Measurements from ENCODE around the gene BRWD1. TPM values are rescaled to one million over a fixed set of nuclear protein-coding genes. Genes with fewer than 3 reads are reported as not detected.

Gene BRWD1
- total and polyA plus RNA-seq, 9 donors: 21.9 to 49.0 (median 29.6) TPM

- no peak overlapping the region for H3K4me3 ChIP-seq (ENCODE audit: low read length)
- H3K9me3 ChIP-seq (replicated peaks; ENCODE audit: control insufficient read depth, low read depth, low read length): no peaks in the 10 kb centered on the region
- H3K27ac ChIP-seq (ENCODE audit: low read length): no peak overlapping the region
- peaks cover 23% of the 10 kb centered on the region for H3K36me3 ChIP-seq (ENCODE audit: control insufficient read depth, insufficient read depth, low read length)
- DNase-seq: no peak
- no peaks in the 10 kb centered on the region for H3K4me1 ChIP-seq (ENCODE audit: control insufficient read depth, insufficient read depth, low read length)
- H3K27me3 ChIP-seq (ENCODE audit: control insufficient read depth, insufficient read depth, low read length): no peaks in the 10 kb centered on the region
- 95% methylated on average over 3 of the region's 7 CpGs for WGBS (ENCODE audit: insufficient coverage)
Measured at GRCh38 chr21:39215078-39215477, 98.4 kb downstream of the BRWD1 start.

- Histone ChIP-seq H3K4me3 (ENCODE audit: low read length) (no peak overlapping the region), H3K9me3 (replicated peaks; ENCODE audit: control insufficient read depth, low read depth, low read length) (no peaks in the 10 kb centered on the region), H3K36me3 (ENCODE audit: control insufficient read depth, insufficient read depth, low read length) (peaks cover 25% of the 10 kb centered on the region), H3K4me1 (ENCODE audit: control insufficient read depth, insufficient read depth, low read length) (no peaks in the 10 kb centered on the region), H3K27ac (ENCODE audit: low read length) (no peak overlapping the region), H3K27me3 (ENCODE audit: control insufficient read depth, insufficient read depth, low read length) (no peaks in the 10 kb centered on the region)
- no CpG with 5 or more reads among the region's 2 CpGs for WGBS (ENCODE audit: insufficient coverage)
- no peak for DNase-seq
Measured at GRCh38 chr21:39209334-39209688, 104.1 kb downstream of the BRWD1 start.

GRCh38 chr21:39208624-39209333 is 104.7 kb downstream of the BRWD1 start:
- no peak for DNase-seq
- Histone ChIP-seq H3K27ac (ENCODE audit: low read length) (no peak overlapping the region), H3K9me3 (replicated peaks; ENCODE audit: control insufficient read depth, low read depth, low read length) (no peaks in the 10 kb centered on the region), H3K36me3 (ENCODE audit: control insufficient read depth, insufficient read depth, low read length) (peaks cover 25% of the 10 kb centered on the region), H3K4me1 (ENCODE audit: control insufficient read depth, insufficient read depth, low read length) (no peaks in the 10 kb centered on the region), H3K4me3 (ENCODE audit: low read length) (no peak overlapping the region), H3K27me3 (ENCODE audit: control insufficient read depth, insufficient read depth, low read length) (no peaks in the 10 kb centered on the region)
- WGBS (ENCODE audit: insufficient coverage): 93% methylated on average over 5 of the region's 6 CpGs

- no peak overlapping the region for H3K4me3 ChIP-seq (ENCODE audit: low read length)
- no peak overlapping the region for H3K27ac ChIP-seq (ENCODE audit: low read length)
- H3K27me3 ChIP-seq (ENCODE audit: control insufficient read depth, insufficient read depth, low read length): no peaks in the 10 kb centered on the region
- no peaks in the 10 kb centered on the region for H3K9me3 ChIP-seq (replicated peaks; ENCODE audit: control insufficient read depth, low read depth, low read length)
- no peak for DNase-seq
- peaks cover 40% of the 10 kb centered on the region for H3K36me3 ChIP-seq (ENCODE audit: control insufficient read depth, insufficient read depth, low read length)
- no peaks in the 10 kb centered on the region for H3K4me1 ChIP-seq (ENCODE audit: control insufficient read depth, insufficient read depth, low read length)
- WGBS (ENCODE audit: insufficient coverage): no CpG with 5 or more reads among the region's 1 CpG
Measured at GRCh38 chr21:39204134-39204533, 109.3 kb downstream of the BRWD1 start.

- no peak for DNase-seq
- Histone ChIP-seq H3K4me1 (ENCODE audit: control insufficient read depth, insufficient read depth, low read length) (no peaks in the 10 kb centered on the region), H3K4me3 (ENCODE audit: low read length) (no peak overlapping the region), H3K36me3 (ENCODE audit: control insufficient read depth, insufficient read depth, low read length) (peaks cover 40% of the 10 kb centered on the region), H3K9me3 (replicated peaks; ENCODE audit: control insufficient read depth, low read depth, low read length) (no peaks in the 10 kb centered on the region), H3K27me3 (ENCODE audit: control insufficient read depth, insufficient read depth, low read length) (no peaks in the 10 kb centered on the region), H3K27ac (ENCODE audit: low read length) (no peak overlapping the region)
- WGBS (ENCODE audit: insufficient coverage): 65% methylated on average over 2 of the region's 2 CpGs
Measured at GRCh38 chr21:39198800-39199199, 114.6 kb downstream of the BRWD1 start.

GRCh38 chr21:39197448-39198233 is 115.8 kb downstream of the BRWD1 start:
- no peak overlapping the region for H3K4me3 ChIP-seq (ENCODE audit: low read length)
- no peak overlapping the region for H3K27ac ChIP-seq (ENCODE audit: low read length)
- no peaks in the 10 kb centered on the region for H3K27me3 ChIP-seq (ENCODE audit: control insufficient read depth, insufficient read depth, low read length)
- no peaks in the 10 kb centered on the region for H3K9me3 ChIP-seq (replicated peaks; ENCODE audit: control insufficient read depth, low read depth, low read length)
- WGBS (ENCODE audit: insufficient coverage): 100% methylated on average over 1 of the region's 5 CpGs
- no peaks in the 10 kb centered on the region for H3K4me1 ChIP-seq (ENCODE audit: control insufficient read depth, insufficient read depth, low read length)
- DNase-seq: no peak
- H3K36me3 ChIP-seq (ENCODE audit: control insufficient read depth, insufficient read depth, low read length): peaks cover 36% of the 10 kb centered on the region

GRCh38 chr21:39196838-39197237 is 116.6 kb downstream of the BRWD1 start:
- no peak for DNase-seq
- Histone ChIP-seq H3K4me1 (ENCODE audit: control insufficient read depth, insufficient read depth, low read length) (no peaks in the 10 kb centered on the region), H3K36me3 (ENCODE audit: control insufficient read depth, insufficient read depth, low read length) (peaks cover 32% of the 10 kb centered on the region), H3K9me3 (replicated peaks; ENCODE audit: control insufficient read depth, low read depth, low read length) (no peaks in the 10 kb centered on the region), H3K4me3 (ENCODE audit: low read length) (no peak overlapping the region), H3K27ac (ENCODE audit: low read length) (no peak overlapping the region), H3K27me3 (ENCODE audit: control insufficient read depth, insufficient read depth, low read length) (no peaks in the 10 kb centered on the region)
- WGBS (ENCODE audit: insufficient coverage): 80% methylated on average over 1 of the region's 1 CpG

- Histone ChIP-seq H3K4me1 (ENCODE audit: control insufficient read depth, insufficient read depth, low read length) (no peaks in the 10 kb centered on the region), H3K4me3 (ENCODE audit: low read length) (no peak overlapping the region), H3K27ac (ENCODE audit: low read length) (no peak overlapping the region), H3K27me3 (ENCODE audit: control insufficient read depth, insufficient read depth, low read length) (no peaks in the 10 kb centered on the region), H3K9me3 (replicated peaks; ENCODE audit: control insufficient read depth, low read depth, low read length) (no peaks in the 10 kb centered on the region), H3K36me3 (ENCODE audit: control insufficient read depth, insufficient read depth, low read length) (peaks cover 31% of the 10 kb centered on the region)
- 83% methylated on average over 1 of the region's 7 CpGs for WGBS (ENCODE audit: insufficient coverage)
- no peak for DNase-seq
Measured at GRCh38 chr21:39196310-39196709, 117.1 kb downstream of the BRWD1 start.

GRCh38 chr21:39193380-39193779 is 120.1 kb downstream of the BRWD1 start:
- no peaks in the 10 kb centered on the region for H3K27me3 ChIP-seq (ENCODE audit: control insufficient read depth, insufficient read depth, low read length)
- no peak overlapping the region for H3K4me3 ChIP-seq (ENCODE audit: low read length)
- peaks cover 13% of the 10 kb centered on the region for H3K36me3 ChIP-seq (ENCODE audit: control insufficient read depth, insufficient read depth, low read length)
- H3K4me1 ChIP-seq (ENCODE audit: control insufficient read depth, insufficient read depth, low read length): no peaks in the 10 kb centered on the region
- no CpG with 5 or more reads among the region's 1 CpG for WGBS (ENCODE audit: insufficient coverage)
- H3K9me3 ChIP-seq (replicated peaks; ENCODE audit: control insufficient read depth, low read depth, low read length): no peaks in the 10 kb centered on the region
- H3K27ac ChIP-seq (ENCODE audit: low read length): no peak overlapping the region
- no peak for DNase-seq

- Histone ChIP-seq H3K27me3 (ENCODE audit: control insufficient read depth, insufficient read depth, low read length) (no peaks in the 10 kb centered on the region), H3K4me3 (ENCODE audit: low read length) (no peak overlapping the region), H3K36me3 (ENCODE audit: control insufficient read depth, insufficient read depth, low read length) (no peaks in the 10 kb centered on the region), H3K27ac (ENCODE audit: low read length) (no peak overlapping the region), H3K4me1 (ENCODE audit: control insufficient read depth, insufficient read depth, low read length) (no peaks in the 10 kb centered on the region), H3K9me3 (replicated peaks; ENCODE audit: control insufficient read depth, low read depth, low read length) (no peaks in the 10 kb centered on the region)
- DNase-seq: no peak
Measured at GRCh38 chr21:39189857-39190604, 123.4 kb downstream of the BRWD1 start.

Data from muscle of leg (tissue), 11 donors.